ENCODE measurements around the gene NOS3.

NOS3 gene

GRCh38 chr7:150981644-150982043 is 9.2 kb upstream of the NOS3 start:
- Mint-ChIP-seq H3K9me3 (no peaks in the 10 kb centered on the region), H3K4me3 (no peak overlapping the region), H3K27me3 (peaks cover 18% of the 10 kb centered on the region), H3K4me1 (peaks cover 24% of the 10 kb centered on the region), H3K27ac (no peak overlapping the region), H3K36me3 (no peaks in the 10 kb centered on the region)

- H3K36me3 Mint-ChIP-seq = no peaks in the 10 kb centered on the region
- no peak overlapping the region for H3K27ac Mint-ChIP-seq
- no peak overlapping the region for H3K4me3 Mint-ChIP-seq
- H3K4me1 Mint-ChIP-seq = peaks cover 17% of the 10 kb centered on the region
- no peaks in the 10 kb centered on the region for H3K9me3 Mint-ChIP-seq
- peaks cover 12% of the 10 kb centered on the region for H3K27me3 Mint-ChIP-seq
Measured at GRCh38 chr7:150982351-150982750, 8.5 kb upstream of the NOS3 start.

DNA sequence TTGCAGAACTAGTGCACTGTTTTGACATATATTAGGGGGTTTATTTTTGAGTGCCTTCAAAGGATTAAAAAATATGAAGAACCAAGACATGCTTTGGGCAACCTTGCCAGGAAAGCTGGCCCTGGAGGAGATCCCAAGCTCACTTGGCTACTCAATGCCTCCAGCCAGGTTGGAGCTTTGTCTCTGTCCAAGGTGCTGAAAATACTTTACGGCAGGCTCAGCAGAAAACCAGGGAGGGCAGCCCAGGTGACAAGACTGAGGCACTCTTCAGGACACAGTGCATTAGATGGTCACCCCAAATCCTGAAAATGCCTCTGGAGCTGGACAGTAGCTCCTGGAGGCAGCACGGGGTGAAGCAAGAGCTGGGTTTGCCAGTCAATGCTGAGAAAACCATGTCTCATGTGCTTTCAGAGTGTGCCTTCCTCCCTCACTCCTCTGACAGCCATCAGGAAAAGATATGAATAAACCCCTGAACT is 6.9 kb upstream of the NOS3 start:
- Mint-ChIP-seq H3K36me3 (no peaks in the 10 kb centered on the region), H3K27me3 (peaks cover 9% of the 10 kb centered on the region), H3K4me3 (no peak overlapping the region), H3K9me3 (no peaks in the 10 kb centered on the region), H3K27ac (no peak overlapping the region), H3K4me1 (peaks cover 19% of the 10 kb centered on the region)

- H3K36me3 Mint-ChIP-seq = peaks cover 10% of the 10 kb centered on the region
- H3K27ac Mint-ChIP-seq = peak overlapping the region; percentile 41
- H3K9me3 Mint-ChIP-seq = peaks cover 11% of the 10 kb centered on the region
- H3K4me1 Mint-ChIP-seq = peaks cover 25% of the 10 kb centered on the region
- no peak overlapping the region for H3K4me3 Mint-ChIP-seq
- peaks cover 9% of the 10 kb centered on the region for H3K27me3 Mint-ChIP-seq
Measured at GRCh38 chr7:150986099-150986512, 4.7 kb upstream of the NOS3 start.

- Mint-ChIP-seq H3K36me3 (peaks cover 10% of the 10 kb centered on the region), H3K9me3 (peaks cover 11% of the 10 kb centered on the region), H3K27me3 (peaks cover 7% of the 10 kb centered on the region), H3K4me3 (no peak overlapping the region), H3K27ac (no peak overlapping the region), H3K4me1 (peaks cover 25% of the 10 kb centered on the region)
Measured at GRCh38 chr7:150986556-150986955, 4.3 kb upstream of the NOS3 start.

DNA sequence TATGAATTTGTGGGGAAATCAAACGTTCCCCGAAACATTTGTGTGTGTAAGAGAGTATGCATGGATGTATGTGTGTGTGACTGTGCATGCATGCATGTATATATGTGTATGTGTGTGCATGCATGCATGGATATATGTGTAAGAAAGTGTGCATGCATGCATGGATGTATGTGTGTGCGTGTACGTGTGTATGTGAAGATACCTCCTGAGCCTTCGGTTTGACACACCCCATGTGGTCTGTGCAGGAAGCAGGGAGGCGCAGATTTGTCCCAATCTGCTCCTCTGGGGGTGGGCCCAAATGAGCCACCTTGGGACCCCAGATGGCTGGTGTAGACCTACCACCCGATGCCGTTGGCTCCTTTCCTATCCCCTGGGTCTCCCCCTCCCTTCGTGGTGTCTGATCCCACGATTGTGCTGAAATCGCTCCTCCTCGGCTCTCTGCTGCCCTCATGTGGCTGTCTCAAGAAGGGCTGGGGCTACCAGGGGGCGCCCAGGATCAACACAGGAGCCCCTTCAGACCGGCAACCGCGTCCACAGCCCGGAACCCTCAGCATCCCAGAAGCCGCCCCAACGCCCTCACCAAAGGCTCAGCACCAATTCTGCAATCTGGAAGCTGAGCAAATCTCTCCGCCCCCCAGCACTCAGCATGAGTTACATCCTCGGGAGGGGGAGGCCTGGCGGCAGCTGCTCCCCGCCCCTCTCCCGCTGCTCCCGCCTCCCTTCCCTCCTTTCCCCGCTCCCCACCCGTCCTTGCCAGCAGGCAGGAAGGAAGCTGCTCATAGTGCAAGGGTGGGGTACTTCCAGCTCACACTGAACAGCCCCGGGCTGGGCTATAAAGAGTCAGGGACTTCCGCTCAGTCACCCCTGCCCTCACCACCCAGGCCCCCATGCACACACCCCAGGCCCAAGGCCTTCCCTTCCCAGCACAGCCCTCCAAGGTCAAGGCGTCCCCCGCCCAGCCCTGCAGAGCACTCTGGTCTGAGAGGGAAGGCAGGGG is 2.3 kb upstream of the NOS3 start:
- Mint-ChIP-seq H3K4me1 (peaks cover 31% of the 10 kb centered on the region), H3K9me3 (peaks cover 11% of the 10 kb centered on the region), H3K4me3 (peak overlapping the region; percentile 23), H3K27me3 (peaks cover 1% of the 10 kb centered on the region), H3K27ac (peak overlapping the region; percentile 68), H3K36me3 (peaks cover 12% of the 10 kb centered on the region)

- H3K36me3 Mint-ChIP-seq = peaks cover 12% of the 10 kb centered on the region
- H3K4me3 Mint-ChIP-seq = no peak overlapping the region
- peaks cover 1% of the 10 kb centered on the region for H3K27me3 Mint-ChIP-seq
Measured at GRCh38 chr7:150989456-150989855, 1.4 kb upstream of the NOS3 start.

DNA sequence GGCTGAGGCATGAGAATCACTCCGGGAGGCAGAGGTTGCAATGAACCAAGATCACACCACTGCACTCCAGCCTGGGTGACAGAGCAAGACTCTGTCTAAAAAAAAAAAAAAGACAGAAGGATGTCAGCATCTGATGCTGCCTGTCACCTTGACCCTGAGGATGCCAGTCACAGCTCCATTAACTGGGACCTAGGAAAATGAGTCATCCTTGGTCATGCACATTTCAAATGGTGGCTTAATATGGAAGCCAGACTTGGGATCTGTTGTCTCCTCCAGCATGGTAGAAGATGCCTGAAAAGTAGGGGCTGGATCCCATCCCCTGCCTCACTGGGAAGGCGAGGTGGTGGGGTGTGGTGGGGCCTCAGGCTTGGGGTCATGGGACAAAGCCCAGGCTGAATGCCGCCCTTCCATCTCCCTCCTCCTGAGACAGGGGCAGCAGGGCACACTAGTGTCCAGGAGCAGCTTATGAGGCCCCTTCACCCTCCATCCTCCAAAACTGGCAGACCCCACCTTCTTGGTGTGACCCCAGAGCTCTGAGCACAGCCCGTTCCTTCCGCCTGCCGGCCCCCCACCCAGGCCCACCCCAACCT is 1.3 kb downstream of the NOS3 start:
- H3K9me3 Mint-ChIP-seq = peaks cover 11% of the 10 kb centered on the region
- H3K4me3 Mint-ChIP-seq = no peak overlapping the region
- peaks cover 30% of the 10 kb centered on the region for H3K4me1 Mint-ChIP-seq
- no peak overlapping the region for H3K27ac Mint-ChIP-seq
- H3K27me3 Mint-ChIP-seq = no peaks in the 10 kb centered on the region
- peaks cover 12% of the 10 kb centered on the region for H3K36me3 Mint-ChIP-seq

More at GRCh38 chr7:150989456-150989855, 1.4 kb upstream of the NOS3 start:
- Mint-ChIP-seq H3K9me3 (peaks cover 11% of the 10 kb centered on the region), H3K27ac (no peak overlapping the region), H3K4me1 (peaks cover 37% of the 10 kb centered on the region)

- peaks cover 11% of the 10 kb centered on the region for H3K9me3 Mint-ChIP-seq
- H3K4me3 Mint-ChIP-seq = no peak overlapping the region
- peak overlapping the region; percentile 82 for H3K27ac Mint-ChIP-seq
- no peaks in the 10 kb centered on the region for H3K27me3 Mint-ChIP-seq
- H3K4me1 Mint-ChIP-seq = peaks cover 36% of the 10 kb centered on the region
- peaks cover 12% of the 10 kb centered on the region for H3K36me3 Mint-ChIP-seq
Measured at GRCh38 chr7:150992833-150993302, 2.1 kb downstream of the NOS3 start.

GRCh38 chr7:150993511-150993910 is 2.7 kb downstream of the NOS3 start:
- no peak overlapping the region for H3K27ac Mint-ChIP-seq
- H3K36me3 Mint-ChIP-seq = peaks cover 12% of the 10 kb centered on the region
- no peaks in the 10 kb centered on the region for H3K27me3 Mint-ChIP-seq
- H3K4me3 Mint-ChIP-seq = no peak overlapping the region
- H3K9me3 Mint-ChIP-seq = peaks cover 11% of the 10 kb centered on the region
- H3K4me1 Mint-ChIP-seq = peaks cover 36% of the 10 kb centered on the region

DNA sequence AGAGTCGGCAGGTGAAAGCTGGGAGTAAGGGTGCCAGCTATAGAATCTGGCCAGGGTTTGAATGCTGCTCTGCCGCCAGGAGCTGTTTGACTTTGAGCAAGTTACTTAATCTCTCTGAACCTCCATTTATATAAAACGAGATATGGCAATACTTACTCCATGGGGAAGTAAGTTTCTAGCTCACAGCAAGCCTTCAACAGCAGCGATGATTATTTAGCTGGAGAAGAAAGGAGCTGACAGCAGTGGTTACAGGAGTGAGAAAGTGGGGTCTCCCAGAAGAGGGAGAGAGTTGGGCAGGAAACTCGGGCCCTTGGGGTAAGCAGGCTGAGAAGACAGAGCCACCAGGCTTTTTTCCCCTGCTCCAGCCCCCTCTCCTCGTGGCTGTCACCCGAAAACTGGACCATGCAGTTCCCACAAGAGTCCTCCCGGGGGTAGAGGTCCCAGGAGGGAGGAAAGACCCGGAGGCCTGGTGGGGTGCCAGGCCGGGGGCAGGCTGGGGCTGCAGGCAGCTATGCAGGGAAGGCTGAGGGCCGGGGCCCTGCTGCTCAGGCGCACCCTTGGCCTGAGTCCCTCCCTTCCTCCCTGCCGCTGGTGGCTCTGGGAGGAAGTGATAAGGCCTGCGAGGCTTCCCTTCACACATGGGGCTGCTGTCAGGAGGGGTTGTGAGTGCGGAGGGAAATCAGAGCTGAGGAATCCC is 3.5 kb downstream of the NOS3 start:
- Mint-ChIP-seq H3K36me3 (peaks cover 12% of the 10 kb centered on the region), H3K4me3 (peak overlapping the region; percentile 36), H3K27me3 (no peaks in the 10 kb centered on the region), H3K27ac (peak overlapping the region; percentile 12), H3K4me1 (peaks cover 31% of the 10 kb centered on the region), H3K9me3 (peaks cover 11% of the 10 kb centered on the region)

- H3K9me3 Mint-ChIP-seq = peaks cover 11% of the 10 kb centered on the region
- H3K27me3 Mint-ChIP-seq = no peaks in the 10 kb centered on the region
- peaks cover 10% of the 10 kb centered on the region for H3K36me3 Mint-ChIP-seq
- H3K4me1 Mint-ChIP-seq = peaks cover 28% of the 10 kb centered on the region
- H3K27ac Mint-ChIP-seq = no peak overlapping the region
- H3K4me3 Mint-ChIP-seq = peak overlapping the region; percentile 36
Measured at GRCh38 chr7:150994838-150995510, 4.2 kb downstream of the NOS3 start.

- Mint-ChIP-seq H3K27ac (no peak overlapping the region), H3K4me3 (no peak overlapping the region), H3K9me3 (no peaks in the 10 kb centered on the region), H3K4me1 (peaks cover 31% of the 10 kb centered on the region), H3K27me3 (no peaks in the 10 kb centered on the region), H3K36me3 (peaks cover 2% of the 10 kb centered on the region)
Measured at GRCh38 chr7:150996376-150997074, 5.7 kb downstream of the NOS3 start.

DNA sequence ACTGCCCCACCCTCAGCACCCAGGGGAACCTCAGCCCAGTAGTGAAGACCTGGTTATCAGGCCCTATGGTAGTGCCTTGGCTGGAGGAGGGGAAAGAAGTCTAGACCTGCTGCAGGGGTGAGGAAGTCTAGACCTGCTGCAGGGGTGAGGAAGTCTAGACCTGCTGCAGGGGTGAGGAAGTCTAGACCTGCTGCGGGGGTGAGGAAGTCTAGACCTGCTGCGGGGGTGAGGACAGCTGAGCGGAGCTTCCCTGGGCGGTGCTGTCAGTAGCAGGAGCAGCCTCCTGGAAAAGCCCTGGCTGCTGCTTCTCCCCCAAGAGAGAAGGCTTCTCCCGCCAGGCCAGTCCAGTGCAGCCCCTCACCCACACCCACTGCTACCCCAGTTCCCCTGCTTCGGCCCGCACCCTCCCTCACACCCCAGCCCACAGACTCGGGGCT is 6.3 kb downstream of the NOS3 start:
- H3K4me3 Mint-ChIP-seq = no peak overlapping the region

More for the DNA sequence above, 6.3 kb downstream of the NOS3 start:
- Mint-ChIP-seq H3K36me3 (peaks cover 2% of the 10 kb centered on the region), H3K27ac (no peak overlapping the region), H3K4me1 (peaks cover 31% of the 10 kb centered on the region), H3K9me3 (no peaks in the 10 kb centered on the region), H3K27me3 (no peaks in the 10 kb centered on the region)

All from activated naive CD4-positive, alpha-beta T cell treated with anti-CD3 and anti-CD28 coated beads, Interleukin-2, amount 50 U/mL, for 24 hours (primary cell).